Stimulated activated CD4-positive, alpha-beta T cell treated with anti-CD3 and anti-CD28 coated beads, Interleukin-1b, Interleukin-23, amount 100 ng/mL, for 48 hours (primary cell): Measurements from ENCODE around the gene EN1.

Experiments
- DNase-seq: peaks from one replicate; pipeline ENCODE4 v3.0.0-alpha.2; 2020

EN1 gene

GRCh38 chr2:118855451-118856279, 8.2 kb upstream of the EN1 start:
- DNase-seq: peak; percentile 80

GRCh38 chr2:118854507-118855345, 7.3 kb upstream of the EN1 start:
- no peak for DNase-seq

GRCh38 chr2:118853651-118854291, 6.3 kb upstream of the EN1 start:
- no peak for DNase-seq

- no peak for DNase-seq
Observed at GRCh38 chr2:118853129-118853640, 5.7 kb upstream of the EN1 start.

- DNase-seq: no peak
Observed at GRCh38 chr2:118852605-118853128, 5.2 kb upstream of the EN1 start.

GRCh38 chr2:118851650-118852049, 4.2 kb upstream of the EN1 start:
- no peak for DNase-seq

- DNase-seq: no peak
Observed at GRCh38 chr2:118850901-118851415, 3.5 kb upstream of the EN1 start.

GRCh38 chr2:118850168-118850900, 2.9 kb upstream of the EN1 start:
- no peak for DNase-seq

GRCh38 chr2:118849226-118850167, 2.0 kb upstream of the EN1 start:
- no peak for DNase-seq

GRCh38 chr2:118848381-118849225, 1.2 kb upstream of the EN1 start:
- DNase-seq: no peak

GRCh38 chr2:118847762-118848172, 319 bp upstream of the EN1 start:
- DNase-seq: peak; percentile 31

GRCh38 chr2:118846442-118846952, 951 bp downstream of the EN1 start:
- DNase-seq: no peak

- DNase-seq: no peak
Observed at GRCh38 chr2:118845522-118846441, 1.7 kb downstream of the EN1 start.

- DNase-seq: no peak
Observed at GRCh38 chr2:118845005-118845521, 2.4 kb downstream of the EN1 start.

- DNase-seq: no peak
Observed at GRCh38 chr2:118844261-118845004, 3.0 kb downstream of the EN1 start.

GRCh38 chr2:118843483-118844132, 3.8 kb downstream of the EN1 start:
- no peak for DNase-seq
